ENCODE data around the gene C2CD3. TPM values are rescaled to one million over a fixed set of nuclear protein-coding genes. Genes with fewer than 3 reads are reported as not detected.

The C2CD3 gene
- total RNA-seq, 1 donor from 2014 or later = 53.7 TPM

DNA sequence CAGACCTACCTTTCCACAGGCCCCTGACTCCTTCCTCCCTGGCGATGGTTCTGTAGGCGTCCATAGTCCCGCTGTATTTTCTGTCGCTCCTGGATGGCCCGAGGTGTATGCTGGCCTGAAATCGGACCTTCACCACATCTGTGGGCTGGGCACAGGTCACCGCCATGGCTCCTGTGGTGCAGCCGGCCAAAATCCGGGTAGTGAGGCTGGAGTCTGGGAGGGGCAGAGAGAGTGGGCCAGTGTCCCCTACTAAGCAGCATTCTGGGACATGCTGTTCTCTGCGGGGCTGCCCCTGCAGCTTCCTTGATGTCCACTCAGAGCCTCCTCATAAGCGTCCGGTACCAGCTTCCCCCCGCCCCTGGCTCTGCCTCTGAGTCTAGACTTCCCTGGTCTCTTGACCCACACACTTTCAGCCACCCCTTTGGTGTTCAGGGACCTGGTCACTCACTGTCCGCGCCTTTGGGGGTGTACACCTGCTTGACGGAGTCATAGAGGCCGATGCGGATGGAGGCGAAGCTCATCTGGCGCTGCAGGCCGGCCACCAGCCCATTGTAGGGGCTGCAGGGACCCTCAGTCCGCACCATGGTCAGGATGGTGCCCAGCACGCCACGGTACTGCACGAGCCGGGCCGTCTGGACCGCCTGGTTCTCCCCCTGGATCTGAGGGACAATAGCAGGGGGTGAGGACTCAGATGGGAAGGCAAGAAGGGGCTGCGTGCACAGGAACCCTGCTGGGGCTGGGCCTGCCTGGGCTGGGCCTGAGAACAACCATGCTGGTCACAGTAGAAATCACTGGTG is 164.9 kb downstream of the C2CD3 start:
- no peaks in the 10 kb centered on the region for H3K4me1 ChIP-seq (ENCODE audit: insufficient read depth, low read length)
- H3K79me2 ChIP-seq (ENCODE audit: insufficient read depth, low read length) = no peaks in the 10 kb centered on the region
- Mint-ChIP-seq H3K4me1 (ENCODE audit: low read depth, unreplicated experiment) (peaks cover 3% of the 10 kb centered on the region), H3K4me3 (ENCODE audit: unreplicated experiment) (no peak overlapping the region), H3K27me3 (ENCODE audit: low read depth, unreplicated experiment) (peaks cover 4% of the 10 kb centered on the region), H3K36me3 (ENCODE audit: low read depth, unreplicated experiment) (peaks cover 18% of the 10 kb centered on the region), H3K27ac (ENCODE audit: unreplicated experiment) (no peak overlapping the region), H3K9me3 (ENCODE audit: unreplicated experiment) (no peaks in the 10 kb centered on the region)
- DNase-seq (ENCODE audit: low read depth) (no peak), FAIRE-seq (no peak)
- H3K27ac ChIP-seq (ENCODE audit: low read depth, low read length) = no peak overlapping the region
- H2AFZ ChIP-seq (ENCODE audit: low read depth, low read length) = no peak overlapping the region
- no peak overlapping the region for H3K4me2 ChIP-seq (ENCODE audit: low read length)
- TF ChIP-seq, protein P1, sequence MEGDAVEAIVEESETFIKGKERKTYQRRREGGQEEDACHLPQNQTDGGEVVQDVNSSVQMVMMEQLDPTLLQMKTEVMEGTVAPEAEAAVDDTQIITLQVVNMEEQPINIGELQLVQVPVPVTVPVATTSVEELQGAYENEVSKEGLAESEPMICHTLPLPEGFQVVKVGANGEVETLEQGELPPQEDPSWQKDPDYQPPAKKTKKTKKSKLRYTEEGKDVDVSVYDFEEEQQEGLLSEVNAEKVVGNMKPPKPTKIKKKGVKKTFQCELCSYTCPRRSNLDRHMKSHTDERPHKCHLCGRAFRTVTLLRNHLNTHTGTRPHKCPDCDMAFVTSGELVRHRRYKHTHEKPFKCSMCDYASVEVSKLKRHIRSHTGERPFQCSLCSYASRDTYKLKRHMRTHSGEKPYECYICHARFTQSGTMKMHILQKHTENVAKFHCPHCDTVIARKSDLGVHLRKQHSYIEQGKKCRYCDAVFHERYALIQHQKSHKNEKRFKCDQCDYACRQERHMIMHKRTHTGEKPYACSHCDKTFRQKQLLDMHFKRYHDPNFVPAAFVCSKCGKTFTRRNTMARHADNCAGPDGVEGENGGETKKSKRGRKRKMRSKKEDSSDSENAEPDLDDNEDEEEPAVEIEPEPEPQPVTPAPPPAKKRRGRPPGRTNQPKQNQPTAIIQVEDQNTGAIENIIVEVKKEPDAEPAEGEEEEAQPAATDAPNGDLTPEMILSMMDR (IDR thresholded peaks at IDR 0.05; ENCODE audit: insufficient read depth, low read depth, low read length) = no peak
- no peak for TF ChIP-seq EZH2 (IDR thresholded peaks at IDR 0.05; ENCODE audit: insufficient read depth, low read length)
- H3K4me3 ChIP-seq (ENCODE audit: insufficient read depth, low read depth, low read length) = no peak overlapping the region
- no peak overlapping the region for H3K9ac ChIP-seq (ENCODE audit: low read length)
- no peaks in the 10 kb centered on the region for H4K20me1 ChIP-seq (ENCODE audit: insufficient read depth, low read length)
- no peaks in the 10 kb centered on the region for H3K9me3 ChIP-seq (ENCODE audit: insufficient read depth, low read depth, low read length)
- H3K36me3 ChIP-seq (ENCODE audit: insufficient read depth, low read length) = no peaks in the 10 kb centered on the region
- H3K27me3 ChIP-seq (ENCODE audit: insufficient read depth, low read length) = no peaks in the 10 kb centered on the region

DNA sequence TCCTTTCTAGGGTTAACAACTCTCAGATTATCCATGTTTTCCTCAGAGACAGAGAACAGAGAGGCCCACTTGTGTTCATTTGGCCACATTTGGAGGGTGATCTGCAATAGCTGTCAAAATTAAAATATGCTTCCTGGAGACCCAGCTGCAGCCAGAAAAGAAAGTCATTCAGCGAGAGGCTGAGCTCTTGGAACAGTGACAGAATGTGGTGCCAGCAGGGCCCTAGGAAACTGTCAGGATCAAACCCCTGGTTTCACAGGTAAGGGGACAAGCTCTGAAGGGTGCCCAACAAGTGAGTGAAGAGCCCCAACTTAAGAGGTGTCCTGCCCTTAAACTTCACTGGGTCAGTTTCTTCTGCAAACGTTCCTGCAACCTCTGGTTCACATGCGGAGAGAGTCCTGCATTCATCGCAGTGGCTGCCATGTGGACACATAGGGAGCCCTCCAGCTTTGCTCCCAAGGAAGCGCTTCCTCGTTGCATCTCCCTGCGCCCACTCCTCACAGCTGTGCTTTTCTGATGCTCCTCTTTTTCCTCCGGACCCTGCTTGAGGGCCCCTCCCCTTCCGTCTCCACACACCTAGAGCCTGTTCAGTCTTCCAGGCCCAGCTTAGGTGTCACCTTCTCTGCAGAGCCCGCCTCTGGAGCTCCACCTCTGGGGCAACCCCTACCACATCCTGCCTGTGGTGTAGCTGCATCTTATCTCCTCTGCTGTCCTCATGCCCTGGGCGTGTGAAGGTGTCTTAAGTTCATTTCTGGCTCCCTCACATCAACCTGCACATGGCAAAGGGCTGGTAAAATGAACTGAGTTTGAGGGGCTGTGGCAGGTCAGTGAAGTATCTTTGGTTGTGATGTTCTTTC is 165.8 kb downstream of the C2CD3 start:
- Histone ChIP-seq H2AFZ (ENCODE audit: low read depth, low read length) (no peak overlapping the region), H3K9ac (ENCODE audit: low read length) (no peak overlapping the region), H3K9me3 (ENCODE audit: insufficient read depth, low read depth, low read length) (no peaks in the 10 kb centered on the region), H3K27me3 (ENCODE audit: insufficient read depth, low read length) (no peaks in the 10 kb centered on the region), H3K4me3 (ENCODE audit: insufficient read depth, low read depth, low read length) (no peak overlapping the region), H3K4me2 (ENCODE audit: low read length) (no peak overlapping the region), H3K36me3 (ENCODE audit: insufficient read depth, low read length) (no peaks in the 10 kb centered on the region), H3K79me2 (ENCODE audit: insufficient read depth, low read length) (no peaks in the 10 kb centered on the region), H3K4me1 (ENCODE audit: insufficient read depth, low read length) (no peaks in the 10 kb centered on the region), H4K20me1 (ENCODE audit: insufficient read depth, low read length) (no peaks in the 10 kb centered on the region), H3K27ac (ENCODE audit: low read depth, low read length) (no peak overlapping the region)
- Mint-ChIP-seq H3K36me3 (ENCODE audit: low read depth, unreplicated experiment) (peaks cover 22% of the 10 kb centered on the region), H3K4me1 (ENCODE audit: low read depth, unreplicated experiment) (peaks cover 3% of the 10 kb centered on the region), H3K4me3 (ENCODE audit: unreplicated experiment) (no peak overlapping the region), H3K27ac (ENCODE audit: unreplicated experiment) (no peak overlapping the region), H3K27me3 (ENCODE audit: low read depth, unreplicated experiment) (peaks cover 2% of the 10 kb centered on the region), H3K9me3 (ENCODE audit: unreplicated experiment) (no peaks in the 10 kb centered on the region)
- no peak for FAIRE-seq
- TF ChIP-seq, protein P1 (IDR thresholded peaks at IDR 0.05; ENCODE audit: insufficient read depth, low read depth, low read length) = no peak
- TF ChIP-seq EZH2 (IDR thresholded peaks at IDR 0.05; ENCODE audit: insufficient read depth, low read length) = no peak
- no peak for DNase-seq (ENCODE audit: low read depth)

All from astrocyte (in vitro differentiated cells and primary cell).